OCI-M2 (cell line): ENCODE data around the gene SLC44A2.
A peak's percentile ranks its signal among the peaks of the same experiment; 100 is the strongest.
"Not testable (repeated sequence)": the region's sequence is repeated elsewhere in the genome, so short reads cannot be mapped to it uniquely, and the experiment has no call there.

Source experiments
- DNase-seq: peaks from one replicate; lab custom pipeline; 2025; ENCODE audit not compliant: unreplicated experiment; lab: John Stamatoyannopoulos, UW

Gene SLC44A2

DNA sequence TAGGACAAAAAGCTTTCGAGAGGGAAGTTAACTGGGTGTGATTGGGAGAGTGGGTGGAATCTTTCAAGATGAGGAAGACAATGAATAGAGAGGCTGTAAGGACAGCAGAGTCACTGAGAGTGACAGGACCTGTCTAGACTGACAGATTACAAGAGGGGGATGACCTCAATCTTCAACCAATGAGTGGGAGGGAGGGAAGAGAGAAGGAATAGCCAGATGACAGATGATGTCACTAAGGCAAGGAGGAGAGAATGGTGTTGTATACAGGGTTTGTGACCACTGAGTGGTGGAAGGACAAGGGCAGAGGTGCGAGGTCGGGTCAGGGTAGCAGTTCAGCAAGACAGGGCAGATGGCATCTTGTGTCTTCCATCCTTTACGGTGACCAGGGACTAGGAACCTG lies 23.0 kb downstream of the SLC44A2 start:
- DNase-seq, result no peak

DNA sequence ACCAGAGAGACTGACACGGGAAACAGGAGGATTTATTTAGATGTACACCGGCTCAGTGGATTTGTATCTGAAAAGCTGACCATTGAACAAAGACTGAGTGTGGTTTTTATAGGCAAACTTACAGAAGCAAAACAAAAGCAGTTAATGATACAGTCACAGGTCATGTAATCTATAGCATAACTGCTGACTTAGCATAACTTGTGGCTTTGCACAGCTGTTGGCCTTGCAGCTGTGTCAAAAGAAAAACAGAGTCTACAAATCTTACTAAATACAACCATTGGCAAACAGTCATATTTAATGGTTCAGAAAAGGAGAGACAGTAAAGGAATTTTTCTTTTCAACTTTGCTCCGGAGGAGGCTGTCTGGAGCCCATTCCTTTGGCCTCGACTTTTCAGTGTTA lies 26.5 kb downstream of the SLC44A2 start:
- DNase-seq, result no peak

DNA sequence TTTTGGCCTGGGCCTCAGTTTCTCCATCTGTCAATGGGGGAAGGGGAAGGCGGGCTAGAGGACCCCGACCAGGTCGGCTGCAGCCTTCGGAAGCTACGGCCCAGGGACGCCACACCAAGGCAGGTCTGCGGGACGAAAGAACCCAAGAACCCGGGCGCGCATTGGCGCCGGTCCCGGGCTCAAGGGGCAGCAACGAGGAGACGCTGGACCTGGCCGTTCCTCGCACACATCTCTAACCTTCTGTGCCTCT lies 28.1 kb downstream of the SLC44A2 start:
- DNase-seq, result no peak

DNA sequence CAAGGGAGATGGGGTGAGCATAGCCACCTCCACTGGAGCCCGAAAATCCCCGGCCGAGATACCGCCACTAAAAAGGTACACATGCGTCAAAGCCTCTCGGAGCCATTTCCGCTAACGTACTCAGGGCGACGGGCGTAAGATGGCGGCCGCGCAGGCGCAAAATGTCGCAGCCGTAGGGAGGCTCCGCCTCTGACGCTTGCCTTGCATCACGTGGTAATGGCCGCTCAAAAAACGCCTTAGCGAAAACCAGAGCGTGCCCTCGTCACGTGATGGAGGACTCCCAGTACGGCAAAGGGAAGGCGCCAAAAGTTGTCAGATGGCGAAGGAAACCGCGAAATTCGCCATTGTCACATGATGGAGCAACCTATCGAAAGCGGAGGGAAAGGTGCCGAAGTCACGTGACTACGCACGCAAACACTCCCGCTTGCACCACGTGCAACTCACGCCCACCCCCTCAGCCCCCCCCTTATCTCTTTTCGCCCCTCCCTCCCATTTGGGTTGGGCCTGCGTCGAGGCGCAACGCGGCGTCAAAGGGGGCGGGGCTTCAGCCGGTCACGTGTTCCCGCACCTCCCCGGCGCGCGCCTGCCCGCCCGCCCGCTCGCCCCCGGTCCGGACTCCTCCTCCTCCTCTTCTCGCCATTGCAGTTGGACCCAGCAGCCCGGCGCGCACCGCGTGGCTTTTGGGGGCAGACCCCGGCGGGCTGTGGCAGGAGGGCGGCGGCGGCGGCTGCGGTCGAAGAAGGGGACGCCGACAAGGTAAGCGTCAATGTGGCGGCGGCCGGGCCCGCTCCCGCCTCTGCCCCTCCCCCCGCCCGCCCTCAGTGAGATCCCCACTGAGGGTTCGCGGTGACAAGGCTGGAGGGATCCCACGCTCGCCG lies 28.6 kb downstream of the SLC44A2 start, which contains the start of gene ILF3:
Gene ILF3 (plus strand): TSS at position 615 of the 878 bp plus-strand sequence. CDS start 16,260 bp downstream, outside the sequence.
- DNase-seq, result peak; percentile 100

DNA sequence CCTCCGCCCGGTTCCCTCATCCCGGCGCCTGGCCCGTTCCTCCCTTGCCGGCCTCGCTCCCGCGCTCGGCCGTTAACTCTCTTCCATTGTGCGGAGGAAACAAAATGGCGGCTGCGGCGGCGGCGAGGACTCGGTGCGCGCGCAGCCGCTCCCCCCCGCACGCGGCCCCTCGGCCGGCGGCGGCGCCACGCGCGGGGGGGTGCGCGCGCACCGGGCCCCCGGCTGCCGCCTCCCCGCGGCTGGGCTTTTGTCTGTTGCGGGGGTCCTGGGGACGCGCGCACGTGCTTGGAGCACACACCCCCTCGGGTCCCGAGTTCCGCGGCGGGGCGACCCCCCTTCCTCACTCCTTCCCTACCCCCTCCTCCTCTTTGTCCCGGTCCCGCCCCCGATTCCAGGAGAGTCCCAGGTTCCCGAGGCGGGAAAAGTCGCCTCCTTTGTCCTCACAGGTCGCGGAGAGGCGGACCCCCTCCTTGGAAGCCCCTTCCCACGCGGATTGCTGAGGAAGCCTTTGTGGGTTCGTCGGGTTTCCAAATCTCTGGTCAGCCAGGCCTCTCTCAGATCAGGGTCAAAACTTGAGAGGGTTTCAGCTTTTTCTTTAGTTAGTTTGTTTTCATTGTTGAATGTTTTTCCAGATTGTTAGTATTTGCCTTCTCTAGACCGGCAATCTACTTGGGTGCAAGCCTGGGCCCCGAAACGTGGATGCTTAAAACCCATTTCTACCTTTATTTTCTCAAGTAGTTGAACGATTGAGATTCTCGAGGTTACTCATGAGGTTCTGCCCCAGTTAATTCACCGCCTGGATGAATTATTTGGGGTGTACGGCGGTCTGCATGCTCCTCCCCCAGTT lies 29.5 kb downstream of the SLC44A2 start:
- no peak for DNase-seq

DNA sequence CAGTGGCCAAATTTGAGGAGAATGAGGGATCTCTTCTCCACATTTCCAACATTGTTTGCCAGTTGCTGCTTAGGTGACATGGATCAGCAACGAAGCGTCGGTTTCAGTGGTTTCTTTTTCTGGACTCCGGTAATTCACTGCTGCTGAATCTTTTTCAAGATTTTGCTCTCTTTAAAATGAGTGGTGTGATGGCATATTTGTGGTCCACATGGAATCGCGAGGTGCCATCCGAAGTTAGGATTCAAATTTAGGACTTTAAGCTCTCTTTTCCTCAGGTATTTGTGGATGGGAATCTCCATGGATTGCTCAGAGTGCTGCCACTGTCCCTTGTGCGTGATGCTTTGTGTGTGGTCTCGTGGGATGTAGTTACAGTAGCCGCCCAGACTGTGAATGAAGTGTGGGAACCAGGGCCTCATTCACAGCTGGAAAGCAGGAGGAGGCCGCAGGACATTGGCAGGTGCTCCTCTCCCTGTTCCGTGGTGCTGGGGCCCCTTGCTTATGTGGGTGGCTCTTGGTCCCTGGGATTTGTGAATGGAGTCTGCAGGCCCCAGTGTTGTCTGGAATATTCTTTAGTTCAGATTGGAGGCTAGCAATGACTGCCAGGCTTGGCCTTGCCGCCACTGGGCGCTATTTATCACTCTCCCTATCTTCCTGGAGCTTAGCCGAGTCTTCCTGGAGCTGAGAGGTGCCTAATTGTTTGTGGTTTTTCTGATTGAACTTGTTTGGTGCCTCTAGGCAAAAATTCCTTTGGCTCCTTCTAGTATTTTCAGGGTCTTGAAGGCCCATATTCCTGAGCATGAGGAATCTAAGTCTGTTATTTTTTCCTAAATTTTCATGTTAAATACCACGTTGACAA lies 30.3 kb downstream of the SLC44A2 start:
- DNase-seq, result no peak

DNA sequence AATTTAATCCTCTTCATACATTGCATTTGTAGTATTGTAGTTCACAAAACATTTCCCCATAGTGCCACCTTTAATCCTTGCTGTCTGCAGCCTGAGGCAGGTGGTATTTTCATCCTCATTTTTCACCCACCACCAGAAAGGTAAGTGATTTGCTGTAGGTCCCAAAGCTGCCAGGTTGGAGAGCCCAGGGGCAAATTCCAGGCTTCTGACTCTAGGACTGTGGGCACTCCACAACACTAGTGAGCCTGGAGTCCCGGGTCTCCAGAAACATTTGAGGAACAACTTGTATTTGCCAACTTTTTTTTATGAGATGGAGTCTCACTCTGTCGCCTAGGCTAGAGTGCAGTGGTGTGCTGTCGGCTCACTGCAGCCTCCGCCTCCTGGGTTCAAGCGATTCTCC lies 35.0 kb downstream of the SLC44A2 start:
- no peak for DNase-seq

DNA sequence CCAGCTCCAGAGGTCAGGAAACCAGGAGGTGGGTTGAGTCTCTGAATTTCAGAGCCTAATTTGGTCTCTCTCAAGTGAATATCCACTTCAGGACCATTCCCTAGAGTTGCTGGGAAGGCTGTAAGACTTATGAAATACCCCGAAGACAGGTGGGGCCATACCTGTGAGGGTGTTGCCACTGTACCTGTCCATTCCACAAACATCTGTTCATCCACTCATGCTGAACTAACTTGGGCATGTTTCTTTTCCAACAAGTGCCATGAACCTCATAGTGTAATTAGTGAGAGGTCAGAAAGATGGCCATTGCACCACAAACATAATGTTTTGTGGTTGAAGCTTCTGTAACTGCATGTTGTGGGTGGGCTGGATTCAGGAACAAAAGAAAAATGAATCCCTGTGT lies 36.6 kb downstream of the SLC44A2 start:
- DNase-seq, result no peak

DNA sequence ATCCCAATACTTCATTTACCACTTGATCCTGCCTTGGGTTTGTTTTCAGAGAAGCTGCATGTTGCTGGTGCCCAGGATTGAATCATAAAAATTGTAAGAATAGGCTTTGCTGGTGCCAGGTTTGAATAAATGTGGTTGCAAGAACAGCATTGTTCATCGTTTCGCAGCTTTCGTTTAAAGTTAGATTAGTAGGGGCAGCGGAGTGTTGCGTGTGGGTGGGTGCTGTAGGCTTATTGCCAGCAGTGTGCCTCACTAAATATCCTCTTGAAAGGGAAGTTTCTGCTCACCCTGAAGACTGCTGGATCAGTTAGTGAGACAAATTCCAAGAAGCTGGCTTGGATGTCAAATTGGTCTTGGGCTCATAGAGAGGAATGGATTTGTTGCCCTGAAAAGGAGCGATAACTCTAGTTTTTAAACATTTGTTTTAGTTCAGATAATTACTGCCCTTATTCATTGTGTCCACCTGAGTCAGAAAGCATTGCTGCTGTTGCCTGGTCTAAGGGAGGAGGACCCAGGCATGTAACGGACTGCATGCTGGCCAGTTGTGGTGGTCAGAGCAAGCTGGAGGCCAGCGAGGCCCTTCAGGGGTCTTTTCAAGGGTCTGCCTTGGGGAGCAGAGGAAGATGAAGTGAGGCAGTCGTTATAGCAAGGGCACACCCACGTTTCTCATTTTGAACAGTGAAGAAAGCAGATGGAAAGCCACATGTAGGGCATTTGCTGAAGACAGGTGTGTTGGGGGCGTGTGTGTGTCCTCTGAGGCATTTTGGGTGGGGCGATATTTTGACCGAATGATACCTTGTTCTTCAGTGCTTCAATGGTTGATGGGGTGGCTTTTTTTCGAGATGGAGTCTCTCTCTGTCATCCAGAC lies 37.3 kb downstream of the SLC44A2 start:
- no peak for DNase-seq

DNA sequence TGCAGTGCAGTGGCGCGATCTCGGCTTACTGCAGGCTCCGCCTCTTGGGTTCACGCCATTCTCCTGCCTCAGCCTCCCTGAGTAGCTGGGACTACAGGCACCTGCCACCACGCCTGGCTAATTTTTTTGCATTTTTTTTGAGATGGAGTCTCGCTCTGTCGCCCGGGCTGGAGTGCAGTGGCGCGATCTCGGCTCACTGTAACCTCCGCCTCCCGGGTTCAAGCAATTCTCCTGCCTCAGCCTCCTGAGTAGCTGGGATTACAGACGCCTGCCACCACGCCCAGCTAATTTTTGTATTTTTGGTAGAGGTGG lies 37.9 kb downstream of the SLC44A2 start:
- not testable (repeated sequence) for DNase-seq

DNA sequence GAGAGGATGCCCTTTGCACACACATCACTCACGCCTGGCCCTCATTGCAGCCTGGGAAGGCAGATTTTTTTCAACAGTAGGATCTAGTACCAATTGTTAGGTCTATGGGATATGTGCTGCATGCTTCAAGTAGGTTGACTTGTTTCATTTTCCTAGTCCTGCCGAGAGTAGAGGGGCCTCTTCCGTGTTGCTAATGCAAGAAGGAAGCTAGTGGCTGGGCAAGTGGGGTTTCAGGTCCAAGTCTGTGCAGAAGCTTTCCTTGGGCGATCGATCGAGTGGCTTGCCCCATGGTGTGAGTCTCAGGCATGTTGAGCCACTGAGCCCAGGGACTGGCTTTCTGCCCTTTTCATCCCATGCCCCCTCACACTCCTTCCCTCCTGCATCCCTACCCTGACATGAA lies 42.5 kb downstream of the SLC44A2 start:
- DNase-seq, result no peak

DNA sequence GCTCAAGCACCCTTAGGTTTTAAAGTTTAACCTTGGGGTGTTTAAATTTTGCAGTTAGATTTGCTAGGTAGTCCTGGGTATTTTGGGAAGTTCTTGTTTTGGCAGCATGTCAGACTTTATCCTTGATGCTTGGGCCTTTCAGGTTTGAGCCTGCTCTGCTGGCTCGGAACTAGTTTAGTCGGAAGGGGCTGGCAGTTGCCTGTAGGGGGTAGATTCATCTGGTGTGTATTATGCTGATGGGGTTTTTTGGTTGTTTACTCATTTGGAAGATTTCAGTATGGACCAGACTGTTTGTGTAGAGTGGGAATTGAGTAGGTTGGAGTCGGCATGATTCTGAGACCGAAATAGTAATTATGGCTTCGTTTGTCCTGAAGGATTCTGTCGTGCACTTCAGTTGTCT lies 43.9 kb downstream of the SLC44A2 start:
- no peak for DNase-seq

DNA sequence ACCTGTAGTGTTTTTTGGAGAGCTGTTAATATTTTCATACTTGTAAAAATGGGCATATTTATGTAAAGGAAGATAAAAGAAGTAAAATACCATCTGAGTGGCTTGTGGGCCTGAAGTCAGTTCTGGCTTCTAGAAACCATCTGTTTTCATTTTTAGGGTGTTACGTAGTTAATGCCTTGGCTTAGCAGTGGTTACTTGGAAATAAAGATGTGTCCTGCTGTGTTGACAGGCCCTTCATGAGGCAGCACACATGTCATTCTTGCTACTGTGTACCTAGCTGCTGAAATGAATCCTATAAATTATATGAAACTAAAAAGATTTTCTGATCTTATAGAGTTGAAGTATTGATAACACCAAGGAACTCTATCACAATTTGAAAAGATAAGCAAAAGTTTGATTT lies 44.8 kb downstream of the SLC44A2 start:
- no peak for DNase-seq

DNA sequence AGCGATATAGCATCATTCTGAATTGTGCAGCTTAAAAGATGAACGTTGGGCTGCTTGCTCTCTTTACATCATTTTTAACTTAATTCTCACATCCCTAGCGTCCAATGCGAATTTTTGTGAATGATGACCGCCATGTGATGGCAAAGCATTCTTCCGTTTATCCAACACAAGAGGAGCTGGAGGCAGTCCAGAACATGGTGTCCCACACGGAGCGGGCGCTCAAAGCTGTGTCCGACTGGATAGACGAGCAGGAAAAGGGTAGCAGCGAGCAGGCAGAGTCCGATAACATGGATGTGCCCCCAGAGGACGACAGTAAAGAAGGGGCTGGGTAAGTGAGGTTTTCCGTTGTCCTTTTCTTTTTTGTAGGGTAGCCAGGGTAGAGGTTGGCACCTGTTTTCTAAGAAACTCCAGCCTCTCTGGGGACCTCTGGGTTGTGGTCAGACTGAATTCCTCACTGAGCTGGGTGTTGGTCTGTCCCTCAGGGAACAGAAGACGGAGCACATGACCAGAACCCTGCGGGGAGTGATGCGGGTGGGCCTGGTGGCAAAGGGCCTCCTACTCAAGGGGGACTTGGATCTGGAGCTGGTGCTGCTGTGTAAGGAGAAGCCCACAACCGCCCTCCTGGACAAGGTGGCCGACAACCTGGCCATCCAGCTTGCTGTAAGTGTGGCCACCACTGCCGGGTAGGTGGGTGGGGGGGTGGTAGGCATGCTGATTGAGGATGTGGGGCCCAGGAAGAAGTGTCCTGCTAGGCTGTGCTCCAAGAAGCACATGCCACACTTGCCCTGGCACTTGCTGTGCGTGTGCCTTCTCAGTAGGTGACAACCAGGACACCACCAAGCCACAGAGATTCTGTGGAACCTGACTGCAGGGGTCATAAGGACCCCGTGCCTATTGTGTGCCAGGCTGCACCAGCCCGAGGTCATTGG lies 45.8 kb downstream of the SLC44A2 start:
- no peak for DNase-seq

DNA sequence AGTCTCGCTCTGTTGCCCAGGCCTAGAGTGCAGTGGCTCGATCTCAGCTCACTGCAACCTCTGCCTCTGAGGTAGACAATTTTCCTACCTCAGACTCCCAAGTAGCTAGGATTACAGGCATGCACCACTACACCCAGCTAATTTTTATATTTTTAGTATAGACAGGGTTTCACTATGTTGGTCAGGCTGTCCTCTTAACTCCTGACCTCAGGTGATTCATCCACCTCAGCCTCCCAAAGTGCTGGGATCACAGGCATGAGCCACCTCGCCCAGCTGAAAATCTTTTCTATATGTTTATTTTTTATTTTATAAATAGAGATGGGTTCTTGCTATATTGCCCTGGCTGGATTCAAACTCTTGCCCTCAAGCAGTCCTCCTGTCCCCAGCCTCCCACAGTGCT lies 46.6 kb downstream of the SLC44A2 start:
- not testable (repeated sequence) for DNase-seq

DNA sequence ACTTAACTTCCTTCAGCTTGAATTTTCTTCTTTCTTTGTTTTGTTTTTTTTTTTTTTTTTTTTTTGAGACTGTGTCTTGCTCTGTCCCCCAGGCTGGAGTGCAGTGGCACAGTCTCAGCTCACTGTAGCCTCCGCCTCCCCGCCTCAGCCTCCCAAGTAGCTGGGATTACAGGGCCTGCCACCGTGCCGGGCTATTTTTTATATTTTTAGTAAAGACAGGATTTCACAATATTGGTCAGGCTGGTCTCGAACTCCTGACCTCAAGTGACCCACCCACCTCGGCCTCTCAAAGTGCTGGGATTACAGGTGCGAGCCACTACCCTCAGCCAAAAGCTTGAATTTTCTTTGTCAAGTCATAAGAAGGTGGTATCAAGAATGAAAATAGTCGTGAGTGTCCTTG lies 49.9 kb downstream of the SLC44A2 start:
- not testable (repeated sequence) for DNase-seq

DNA sequence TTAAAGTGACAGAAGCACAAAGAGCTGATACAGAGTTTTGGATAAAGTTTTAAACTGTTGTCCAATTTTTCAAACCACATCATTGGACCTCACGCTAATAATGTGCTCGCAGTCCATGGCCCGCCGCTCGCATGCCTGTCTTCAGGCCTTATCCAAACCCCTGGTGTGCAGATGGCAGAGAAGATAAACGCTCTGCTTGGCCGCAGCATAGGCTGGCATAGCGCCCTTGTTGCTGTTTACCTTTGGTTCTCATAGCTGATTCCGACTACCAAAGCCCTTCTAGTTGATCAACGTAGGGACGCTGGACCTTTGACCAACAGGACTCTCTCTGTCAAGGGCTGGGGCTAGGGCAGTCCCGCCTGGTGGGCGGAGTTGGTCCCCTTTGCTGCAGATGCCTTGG lies 52.4 kb downstream of the SLC44A2 start:
- DNase-seq, result no peak

DNA sequence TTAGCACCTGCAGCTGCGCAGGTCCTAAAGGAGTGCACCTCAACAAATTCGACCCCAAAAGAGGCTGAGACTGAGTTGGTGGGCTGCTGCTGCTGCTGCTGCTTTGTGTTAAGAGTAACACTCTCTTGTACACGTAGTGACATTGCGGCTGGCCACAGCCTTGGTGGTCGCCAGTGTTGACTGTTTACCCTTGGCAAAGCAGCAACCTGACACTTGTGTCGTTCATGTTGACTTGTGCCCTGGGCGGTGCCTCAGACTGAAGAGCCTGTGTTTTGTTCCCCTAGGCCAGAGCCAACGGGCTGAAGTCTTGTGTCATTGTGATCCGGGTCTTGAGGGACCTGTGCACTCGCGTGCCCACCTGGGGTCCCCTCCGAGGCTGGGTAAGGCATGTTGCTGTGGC lies 53.5 kb downstream of the SLC44A2 start:
- no peak for DNase-seq

DNA sequence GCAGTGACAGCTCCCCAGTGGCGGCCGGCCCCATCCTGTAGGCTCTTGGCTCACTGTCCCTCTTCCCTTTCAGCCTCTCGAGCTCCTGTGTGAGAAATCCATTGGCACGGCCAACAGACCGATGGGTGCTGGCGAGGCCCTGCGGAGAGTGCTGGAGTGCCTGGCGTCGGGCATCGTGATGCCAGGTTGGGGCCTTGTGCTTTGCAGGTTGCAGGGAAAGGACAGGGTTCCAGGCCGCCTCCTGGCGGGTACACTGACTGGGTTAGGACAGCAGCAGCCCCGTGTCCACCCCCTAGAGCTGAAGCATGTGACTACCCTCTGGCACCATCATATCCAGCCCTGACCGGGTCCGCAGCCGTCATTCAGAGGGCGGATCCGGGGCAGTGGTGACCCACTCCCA lies 54.4 kb downstream of the SLC44A2 start:
- DNase-seq, result no peak
